MG63 (cell line): Measurements from ENCODE around the gene ATP8B4. TPM values are rescaled to one million over a fixed set of nuclear protein-coding genes. Genes with fewer than 3 reads are reported as not detected.

ENCODE experiments used
- DNase-seq: peaks from one replicate; pipeline ENCODE4 v3.0.0-alpha.2; 2020
- H3K27me3 ChIP-seq: fragments of 250-450 bp; sonication (Bioruptor Pico); 2 replicates; pipeline ENCODE4 v1.5.1; 2020; ENCODE audit warnings: mild to moderate bottlenecking, moderate library complexity
- H3K36me3 ChIP-seq: fragments of 250-450 bp; sonication (Bioruptor Pico); 2 replicates; pipeline ENCODE4 v1.5.1; 2020; ENCODE audit warnings: mild to moderate bottlenecking, moderate library complexity
- H3K4me3 ChIP-seq: fragments of 250-450 bp; sonication (Bioruptor Pico); 2 replicates; pipeline ENCODE4 v1.5.1; 2020; ENCODE audit warnings: mild to moderate bottlenecking, moderate library complexity
- H3K9me3 ChIP-seq: fragments of 250-450 bp; sonication (Bioruptor Pico); 2 replicates; pipeline ENCODE4 v1.5.1; 2020; ENCODE audit warnings: mild to moderate bottlenecking, moderate library complexity
- total RNA-seq: library from RNA; depleted of rRNA; stranded (reverse); fragments of >200 nt; shearing (Covaris generic); gene quantifications from 2 replicates; pipeline ENCODE4 v1.2.3, GENCODE V29; 2014; ENCODE audit warnings: low replicate concordance

The ATP8B4 gene
- total RNA-seq, 1 experiment from 2014 or later = not detected

GRCh38 chr15:50059883-50060282 is 59.1 kb downstream of the ATP8B4 start:
- no peak overlapping the region for H3K4me3 ChIP-seq
- no peaks in the 10 kb centered on the region for H3K36me3 ChIP-seq
- no peak for DNase-seq
- H3K27me3 ChIP-seq = peaks cover 2% of the 10 kb centered on the region; the same call in 1 of the 2 replicates
- H3K9me3 ChIP-seq = no peaks in the 10 kb centered on the region

GRCh38 chr15:50059203-50059772 is 59.7 kb downstream of the ATP8B4 start:
- peaks cover 2% of the 10 kb centered on the region; the same call in 1 of the 2 replicates for H3K27me3 ChIP-seq
- no peaks in the 10 kb centered on the region for H3K9me3 ChIP-seq
- H3K4me3 ChIP-seq = no peak overlapping the region
- DNase-seq = no peak
- no peaks in the 10 kb centered on the region for H3K36me3 ChIP-seq

GRCh38 chr15:50057905-50058639 is 61.0 kb downstream of the ATP8B4 start:
- Histone ChIP-seq H3K27me3 (no peaks in the 10 kb centered on the region), H3K36me3 (no peaks in the 10 kb centered on the region), H3K4me3 (no peak overlapping the region), H3K9me3 (no peaks in the 10 kb centered on the region)
- DNase-seq = no peak

- no peak overlapping the region for H3K4me3 ChIP-seq
- H3K9me3 ChIP-seq = no peaks in the 10 kb centered on the region
- no peak for DNase-seq
- no peaks in the 10 kb centered on the region for H3K36me3 ChIP-seq
- H3K27me3 ChIP-seq = no peaks in the 10 kb centered on the region
Observed at GRCh38 chr15:50057196-50057595, 61.8 kb downstream of the ATP8B4 start.

- H3K9me3 ChIP-seq = no peaks in the 10 kb centered on the region
- H3K4me3 ChIP-seq = no peak overlapping the region
- DNase-seq = no peak
- H3K27me3 ChIP-seq = no peaks in the 10 kb centered on the region
- H3K36me3 ChIP-seq = no peaks in the 10 kb centered on the region
Observed at GRCh38 chr15:50055750-50056157, 63.3 kb downstream of the ATP8B4 start.

GRCh38 chr15:50055332-50055731 is 63.7 kb downstream of the ATP8B4 start:
- no peak for DNase-seq
- Histone ChIP-seq H3K9me3 (no peaks in the 10 kb centered on the region), H3K27me3 (no peaks in the 10 kb centered on the region), H3K4me3 (no peak overlapping the region), H3K36me3 (no peaks in the 10 kb centered on the region)

GRCh38 chr15:50053055-50053856 is 65.8 kb downstream of the ATP8B4 start:
- no peaks in the 10 kb centered on the region for H3K27me3 ChIP-seq
- H3K9me3 ChIP-seq = no peaks in the 10 kb centered on the region
- DNase-seq = no peak
- no peaks in the 10 kb centered on the region for H3K36me3 ChIP-seq
- no peak overlapping the region for H3K4me3 ChIP-seq

- H3K27me3 ChIP-seq = no peaks in the 10 kb centered on the region
- H3K36me3 ChIP-seq = no peaks in the 10 kb centered on the region
- H3K4me3 ChIP-seq = no peak overlapping the region
- no peaks in the 10 kb centered on the region for H3K9me3 ChIP-seq
- DNase-seq = peak; percentile 51
Observed at GRCh38 chr15:50051811-50052419, 67.1 kb downstream of the ATP8B4 start.

- no peak for DNase-seq
- Histone ChIP-seq H3K27me3 (no peaks in the 10 kb centered on the region), H3K4me3 (no peak overlapping the region), H3K36me3 (no peaks in the 10 kb centered on the region), H3K9me3 (no peaks in the 10 kb centered on the region)
Observed at GRCh38 chr15:50050986-50051743, 67.9 kb downstream of the ATP8B4 start.

GRCh38 chr15:50049871-50050270 is 69.2 kb downstream of the ATP8B4 start:
- H3K4me3 ChIP-seq = no peak overlapping the region
- H3K36me3 ChIP-seq = no peaks in the 10 kb centered on the region
- DNase-seq = no peak
- H3K27me3 ChIP-seq = no peaks in the 10 kb centered on the region
- no peaks in the 10 kb centered on the region for H3K9me3 ChIP-seq

- DNase-seq = no peak
Observed at GRCh38 chr15:50046867-50047266, 72.2 kb downstream of the ATP8B4 start.

GRCh38 chr15:50046159-50046558 is 72.9 kb downstream of the ATP8B4 start:
- Histone ChIP-seq H3K36me3 (no peaks in the 10 kb centered on the region), H3K9me3 (peaks cover 11% of the 10 kb centered on the region), H3K27me3 (no peaks in the 10 kb centered on the region), H3K4me3 (no peak overlapping the region)
- no peak for DNase-seq

More at GRCh38 chr15:50046867-50047266, 72.2 kb downstream of the ATP8B4 start:
- Histone ChIP-seq H3K27me3 (no peaks in the 10 kb centered on the region), H3K4me3 (no peak overlapping the region), H3K9me3 (peaks cover 11% of the 10 kb centered on the region), H3K36me3 (no peaks in the 10 kb centered on the region)

GRCh38 chr15:50044904-50045303 is 74.1 kb downstream of the ATP8B4 start:
- Histone ChIP-seq H3K36me3 (no peaks in the 10 kb centered on the region), H3K27me3 (no peaks in the 10 kb centered on the region), H3K9me3 (peaks cover 11% of the 10 kb centered on the region), H3K4me3 (no peak overlapping the region)
- DNase-seq = no peak

GRCh38 chr15:50044406-50044805 is 74.6 kb downstream of the ATP8B4 start:
- H3K36me3 ChIP-seq = no peaks in the 10 kb centered on the region
- DNase-seq = no peak
- H3K27me3 ChIP-seq = no peaks in the 10 kb centered on the region
- no peak overlapping the region for H3K4me3 ChIP-seq
- H3K9me3 ChIP-seq = peaks cover 11% of the 10 kb centered on the region

- Histone ChIP-seq H3K27me3 (no peaks in the 10 kb centered on the region), H3K36me3 (no peaks in the 10 kb centered on the region), H3K9me3 (peaks cover 11% of the 10 kb centered on the region), H3K4me3 (no peak overlapping the region)
- DNase-seq = no peak
Observed at GRCh38 chr15:50042775-50043174, 76.3 kb downstream of the ATP8B4 start.

GRCh38 chr15:50030456-50030855 is 88.6 kb downstream of the ATP8B4 start:
- no peak for DNase-seq
- no peaks in the 10 kb centered on the region for H3K27me3 ChIP-seq
- H3K36me3 ChIP-seq = no peaks in the 10 kb centered on the region
- H3K9me3 ChIP-seq = no peaks in the 10 kb centered on the region
- no peak overlapping the region for H3K4me3 ChIP-seq
